GM23338 (cell line): ENCODE data around the gene CTDSPL. TPM values are rescaled to one million over a fixed set of nuclear protein-coding genes. Genes with fewer than 3 reads are reported as not detected.

Experiments
- ATAC-seq: fragments of 200-7000 bp; cut with Tn5 transposase; 3 replicates; pipeline ENCODE4 v1.9.1; 2020
- DNase-seq: peaks from one replicate; pipeline ENCODE4 v3.0.0-alpha.2; 2015; ENCODE audit warnings: low spot score
- H2AFZ ChIP-seq: fragments of 200-600 bp; sonication (generic); 2 replicates; pipeline ENCODE4 v1.8.0; 2016; ENCODE audit warnings: antibody characterized with exemption, mild to moderate bottlenecking, moderate library complexity
- H3F3A ChIP-seq: fragments of 200-600 bp; sonication (generic); replicated peaks from 2 replicates; pipeline ENCODE4 v1.8.0; 2017; ENCODE audit warnings: antibody characterized with exemption, mixed run types, low read depth
- H3K27ac ChIP-seq: fragments of 200-600 bp; sonication (generic); 2 replicates; pipeline ENCODE4 v1.6.1; 2016; ENCODE audit warnings: low read depth
- H3K27me3 ChIP-seq: fragments of 200-600 bp; sonication (generic); 2 replicates; pipeline ENCODE4 v1.8.0; 2016; ENCODE audit warnings: mild to moderate bottlenecking, mixed run types, moderate library complexity; ENCODE audit not compliant: insufficient read depth
- H3K36me3 ChIP-seq: fragments of 200-600 bp; sonication (generic); 2 replicates; pipeline ENCODE4 v1.8.0; 2016; ENCODE audit warnings: mild to moderate bottlenecking; ENCODE audit not compliant: insufficient read depth
- H3K4me1 ChIP-seq: fragments of 200-600 bp; sonication (generic); 2 replicates; pipeline ENCODE4 v1.8.0; 2016; ENCODE audit warnings: mild to moderate bottlenecking, moderate library complexity; ENCODE audit not compliant: insufficient read depth
- H3K4me2 ChIP-seq: fragments of 200-600 bp; sonication (generic); 2 replicates; pipeline ENCODE4 v1.7.1; 2017; ENCODE audit warnings: mixed run types
- H3K4me3 ChIP-seq: fragments of 200-600 bp; sonication (generic); 2 replicates; pipeline ENCODE4 v1.6.1; 2016; ENCODE audit warnings: mixed run types
- H3K79me2 ChIP-seq: fragments of 200-600 bp; sonication (generic); replicated peaks from 2 replicates; pipeline ENCODE4 v1.8.0; 2017; ENCODE audit warnings: mild to moderate bottlenecking; ENCODE audit not compliant: insufficient read depth
- H3K9me2 ChIP-seq: fragments of 200-600 bp; sonication (generic); 2 replicates; pipeline ENCODE4 v1.8.0; 2017; ENCODE audit not compliant: insufficient read depth
- H4K20me1 ChIP-seq: fragments of 200-600 bp; sonication (generic); replicated peaks from 2 replicates; pipeline ENCODE4 v1.8.0; 2017; ENCODE audit warnings: mild to moderate bottlenecking; ENCODE audit not compliant: insufficient read depth
- H3K27ac Mint-ChIP-seq: 2 replicates; pipeline ENCODE4 v1.8.0; 2020; ENCODE audit warnings: inconsistent platforms, mild to moderate bottlenecking, moderate library complexity, mixed read lengths
- H3K27me3 Mint-ChIP-seq: 3 replicates; pipeline ENCODE4 v1.8.0; 2022; ENCODE audit warnings: low read depth, mild to moderate bottlenecking, moderate library complexity, mixed read lengths, inconsistent platforms; ENCODE audit not compliant: insufficient read depth, poor library complexity
- H3K36me3 Mint-ChIP-seq: 3 replicates; pipeline ENCODE4 v1.8.0; 2021; ENCODE audit warnings: low read depth, mild to moderate bottlenecking, inconsistent platforms, moderate library complexity, mixed read lengths
- H3K4me1 Mint-ChIP-seq: 3 replicates; pipeline ENCODE4 v1.8.0; 2020; ENCODE audit warnings: mild to moderate bottlenecking, inconsistent platforms, mixed read lengths
- H3K4me3 Mint-ChIP-seq: 3 replicates; pipeline ENCODE4 v1.8.0; 2021; ENCODE audit warnings: moderate library complexity, mild to moderate bottlenecking, inconsistent platforms, mixed read lengths
- H3K9me3 Mint-ChIP-seq: 3 replicates; pipeline ENCODE4 v1.8.0; 2020; ENCODE audit warnings: moderate library complexity, mild to moderate bottlenecking, inconsistent platforms, mixed read lengths
- CTCF ChIP-seq, 2 experiments: fragments of 200-600 bp in 1 of 2; sonication (generic) in 1 of 2; conservative IDR thresholded peaks; 2 replicates each; pipeline versions ENCODE4 v1.5.1 to v1.6.1; 2016 to 2017; ENCODE audit warnings: antibody characterized with exemption in 2 of 2, low read depth in 2 of 2, mild to moderate bottlenecking in 2 of 2, moderate library complexity in 1 of 2
- ETS1 ChIP-seq: IDR thresholded peaks from 2 replicates; pipeline ENCODE4 v1.6.1; 2016; ENCODE audit warnings: antibody characterized with exemption
- EZH2 ChIP-seq: fragments of 200-600 bp; sonication (generic); IDR thresholded peaks from one replicate; pipeline ENCODE4 v1.8.0; 2017; ENCODE audit warnings: antibody characterized with exemption, mild to moderate bottlenecking, low read depth; ENCODE audit not compliant: unreplicated experiment
- EZH2phosphoT487 ChIP-seq: fragments of 200-600 bp; sonication (generic); IDR thresholded peaks from one replicate; pipeline ENCODE4 v1.8.1; 2018; ENCODE audit warnings: antibody characterized with exemption; ENCODE audit not compliant: unreplicated experiment
- JUNB ChIP-seq: IDR thresholded peaks from one replicate; pipeline ENCODE4 v1.6.1; 2016; ENCODE audit warnings: antibody characterized with exemption; ENCODE audit not compliant: unreplicated experiment
- NANOG ChIP-seq: IDR thresholded peaks from 2 replicates; pipeline ENCODE4 v1.6.1; 2016; ENCODE audit warnings: antibody characterized with exemption, borderline replicate concordance
- REST ChIP-seq: IDR thresholded peaks from one replicate; pipeline ENCODE4 v1.6.1; 2018; ENCODE audit warnings: antibody characterized with exemption; ENCODE audit not compliant: unreplicated experiment
- STAT1 ChIP-seq: IDR thresholded peaks from one replicate; pipeline ENCODE4 v1.6.1; 2016; ENCODE audit warnings: antibody characterized with exemption; ENCODE audit not compliant: unreplicated experiment
- ZNF114 ChIP-seq: fragments of 250-450 bp; sonication (Bioruptor Pico); IDR thresholded peaks from 2 replicates; pipeline ENCODE4 v1.5.0; 2020; ENCODE audit warnings: mild to moderate bottlenecking, moderate library complexity
- polyA plus RNA-seq: library from polyadenylated mRNA; unstranded; fragments of >200 nt; fragmentation: Nextera tagmentation; extraction: Ambion mirVana; gene quantifications from 2 replicates; pipeline ENCODE4 v1.2.1, GENCODE V29; 2016
- total RNA-seq: library from RNA; depleted of rRNA; stranded (reverse); fragments of >200 nt; shearing (Covaris generic); gene quantifications from 2 replicates; pipeline ENCODE4 v1.2.3, GENCODE V29; 2014

CTDSPL gene
- total and polyA plus RNA-seq, 2 experiments from 2014 or later: 23.2 to 42.0 TPM

DNA sequence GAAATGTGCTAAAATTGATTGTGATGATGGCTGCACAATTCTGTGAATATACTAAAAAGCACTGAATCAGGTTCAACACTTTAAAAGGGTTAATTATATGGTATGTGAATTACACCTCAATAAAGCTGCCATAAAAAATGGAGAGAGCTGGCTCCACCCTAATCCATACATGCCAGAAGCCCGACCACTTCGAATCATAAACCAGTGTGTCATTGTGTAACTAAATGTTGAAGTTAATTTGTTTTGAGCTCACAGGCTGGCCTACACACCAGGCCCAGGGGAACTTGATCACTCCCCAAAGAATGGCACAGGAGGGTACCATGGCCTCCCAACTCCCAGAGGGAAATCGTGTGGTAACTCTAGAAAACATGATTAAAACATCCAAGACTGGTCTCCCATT is 153.8 kb downstream of the CTDSPL start:
- H3K36me3 Mint-ChIP-seq: peaks cover 30% of the 10 kb centered on the region
- Histone ChIP-seq H3K4me2 (no peak overlapping the region), H3F3A (no peaks in the 10 kb centered on the region), H3K4me3 (no peak overlapping the region), H3K79me2 (no peaks in the 10 kb centered on the region), H3K27ac (no peak overlapping the region), H3K4me1 (no peaks in the 10 kb centered on the region), H3K9me2 (no peaks in the 10 kb centered on the region), H3K36me3 (0 out of 2 replicates have a peak, but pooled peaks cover 3% of the 10 kb centered on the region), H3K27me3 (no peaks in the 10 kb centered on the region), H4K20me1 (no peaks in the 10 kb centered on the region; the same call in 1 of the 2 replicates), H2AFZ (no peak overlapping the region)
- no peak for ATAC-seq
- no peaks in the 10 kb centered on the region for H3K9me3 Mint-ChIP-seq
- no peak for DNase-seq
- TF ChIP-seq EZH2phosphoT487: no peak
- H3K4me1 Mint-ChIP-seq: 0 out of 3 replicates have a peak, but pooled peaks cover 2% of the 10 kb centered on the region
- H3K4me3 Mint-ChIP-seq: no peak overlapping the region
- H3K27me3 Mint-ChIP-seq: peaks cover 14% of the 10 kb centered on the region
- no peak overlapping the region for H3K27ac Mint-ChIP-seq

- Histone ChIP-seq H3K4me3 (no peak overlapping the region), H3K27ac (no peak overlapping the region), H2AFZ (no peak overlapping the region), H3K27me3 (no peaks in the 10 kb centered on the region), H3F3A (no peaks in the 10 kb centered on the region), H3K9me2 (no peaks in the 10 kb centered on the region), H3K4me2 (no peak overlapping the region), H4K20me1 (no peaks in the 10 kb centered on the region; the same call in 1 of the 2 replicates), H3K79me2 (no peaks in the 10 kb centered on the region), H3K4me1 (no peaks in the 10 kb centered on the region), H3K36me3 (0 out of 2 replicates have a peak, but pooled peaks cover 3% of the 10 kb centered on the region)
- H3K27me3 Mint-ChIP-seq: peaks cover 14% of the 10 kb centered on the region
- peaks cover 30% of the 10 kb centered on the region for H3K36me3 Mint-ChIP-seq
- H3K9me3 Mint-ChIP-seq: no peaks in the 10 kb centered on the region
- DNase-seq (no peak), ATAC-seq (no peak)
- no peak overlapping the region for H3K4me3 Mint-ChIP-seq
- H3K27ac Mint-ChIP-seq: no peak overlapping the region
- TF ChIP-seq NANOG: no peak
- TF ChIP-seq EZH2phosphoT487: no peak
- no peak for TF ChIP-seq JUNB
- no peak for TF ChIP-seq CTCF (conservative IDR thresholded peaks at IDR 0.05; ENCODE audit: low read depth in 2 of 2)
- TF ChIP-seq STAT1: no peak
- TF ChIP-seq ZNF114 (CRISPR knock-in tag): no peak
- 0 out of 3 replicates have a peak, but pooled peaks cover 2% of the 10 kb centered on the region for H3K4me1 Mint-ChIP-seq
Measured at GRCh38 chr3:38015984-38016383, 154.3 kb downstream of the CTDSPL start.

DNA sequence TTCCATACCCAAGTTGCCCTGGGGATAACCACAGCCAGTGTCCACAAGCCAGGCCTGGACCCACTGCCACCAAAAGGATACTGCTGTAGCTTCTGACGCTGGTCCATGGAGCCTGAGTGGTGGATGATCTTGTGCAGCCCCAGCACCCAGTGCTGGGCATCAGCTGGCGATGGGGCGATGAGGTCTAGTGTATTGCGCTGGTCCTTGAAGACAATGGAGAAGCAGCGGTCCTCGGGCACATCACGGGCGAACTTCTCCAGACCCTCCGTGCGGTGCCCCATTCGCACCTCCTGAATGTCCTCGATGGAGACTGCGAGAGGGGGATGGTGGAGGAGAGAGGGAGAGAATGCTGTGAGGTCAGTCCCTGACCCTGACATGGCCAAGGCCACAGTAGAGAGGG is 154.7 kb downstream of the CTDSPL start:
- ATAC-seq: no peak

More for the DNA sequence above, 154.7 kb downstream of the CTDSPL start:
- Mint-ChIP-seq H3K27me3 (peaks cover 13% of the 10 kb centered on the region), H3K9me3 (no peaks in the 10 kb centered on the region), H3K27ac (no peak overlapping the region), H3K4me3 (no peak overlapping the region), H3K4me1 (no peaks in the 10 kb centered on the region), H3K36me3 (peaks cover 28% of the 10 kb centered on the region)
- Histone ChIP-seq H2AFZ (no peak overlapping the region), H3K79me2 (no peaks in the 10 kb centered on the region), H3K4me1 (no peaks in the 10 kb centered on the region), H3K27me3 (no peaks in the 10 kb centered on the region), H4K20me1 (no peaks in the 10 kb centered on the region; the same call in 1 of the 2 replicates), H3K4me2 (no peak overlapping the region), H3K4me3 (no peak overlapping the region), H3K36me3 (0 out of 2 replicates have a peak, but pooled peaks cover 3% of the 10 kb centered on the region), H3F3A (no peaks in the 10 kb centered on the region), H3K9me2 (no peaks in the 10 kb centered on the region), H3K27ac (no peak overlapping the region)
- no peak for DNase-seq
- TF ChIP-seq REST (no peak), ETS1 (no peak), EZH2 (no peak), STAT1 (no peak)
